Keratinocyte (primary cell): ENCODE data around the gene CACNB3. TPM values are rescaled to one million over a fixed set of nuclear protein-coding genes. Genes with fewer than 3 reads are reported as not detected.

Experiments used
- DNase-seq: peaks from one replicate; pipeline ENCODE4 v3.0.0-alpha.2; 2011; ENCODE audit warnings: low read depth, missing footprints, low spot score
- FAIRE-seq: peaks from 2 replicates; lab custom pipeline; 2011; peaks lifted over from hg19 to GRCh38; lab: Jason Lieb, UNC
- H2AFZ ChIP-seq: 2 replicates; pipeline ENCODE4 v1.6.0; 2012; ENCODE audit warnings: low read length, control low read depth, inconsistent platforms; ENCODE audit not compliant: control insufficient read depth
- H3K27ac ChIP-seq: 2 replicates; pipeline ENCODE4 v1.5.1; 2011; ENCODE audit warnings: low read length; ENCODE audit not compliant: control insufficient read depth, insufficient read depth
- H3K27me3 ChIP-seq: 3 replicates; pipeline ENCODE4 v1.6.0; 2011; ENCODE audit warnings: low read length; ENCODE audit not compliant: control insufficient read depth, insufficient read depth; ENCODE audit errors: extremely low read depth
- H3K36me3 ChIP-seq, 2 experiments: 2 replicates in 1 of 2; 3 replicates in 1 of 2; pipeline ENCODE4 v1.5.1; 2011; ENCODE audit warnings: low read length in 2 of 2, mild to moderate bottlenecking in 1 of 2; ENCODE audit not compliant: control insufficient read depth in 2 of 2, insufficient read depth in 2 of 2; ENCODE audit errors: extremely low read depth in 1 of 2
- H3K4me1 ChIP-seq: 3 replicates; pipeline ENCODE4 v1.5.1; 2011; ENCODE audit warnings: low read length; ENCODE audit not compliant: control insufficient read depth, insufficient read depth; ENCODE audit errors: extremely low read depth
- H3K4me2 ChIP-seq: 3 replicates; pipeline ENCODE4 v1.6.0; 2011; ENCODE audit warnings: low read depth, low read length; ENCODE audit not compliant: control insufficient read depth, insufficient read depth; ENCODE audit errors: extremely low read depth
- H3K4me3 ChIP-seq, 3 experiments: fragments of 200-600 bp in 1 of 3; sonication (generic) in 1 of 3; 2 replicates in 2 of 3; 3 replicates in 1 of 3; pipeline ENCODE4 v1.5.1; 2011 to 2016; ENCODE audit warnings: low read length in 3 of 3, mild to moderate bottlenecking in 3 of 3, control low read depth in 2 of 3, inconsistent platforms in 1 of 3, low read depth in 1 of 3, mixed read lengths in 1 of 3, mixed run types in 1 of 3, moderate library complexity in 1 of 3; ENCODE audit not compliant: control insufficient read depth in 2 of 3, insufficient read depth in 2 of 3; ENCODE audit errors: extremely low read depth in 1 of 3
- H3K79me2 ChIP-seq: 2 replicates; pipeline ENCODE4 v1.6.0; 2012; ENCODE audit warnings: low read length; ENCODE audit not compliant: control insufficient read depth, insufficient read depth
- H3K9ac ChIP-seq: 3 replicates; pipeline ENCODE4 v1.6.0; 2011; ENCODE audit warnings: low read length; ENCODE audit not compliant: control insufficient read depth, insufficient read depth; ENCODE audit errors: extremely low read depth
- H3K9me1 ChIP-seq: 3 replicates; pipeline ENCODE4 v1.6.0; 2011; ENCODE audit warnings: low read length; ENCODE audit not compliant: control insufficient read depth, insufficient read depth; ENCODE audit errors: extremely low read depth
- H3K9me3 ChIP-seq: 2 replicates; pipeline ENCODE4 v1.5.1; 2012; ENCODE audit warnings: low read depth, low read length; ENCODE audit not compliant: control insufficient read depth
- H4K20me1 ChIP-seq: 3 replicates; pipeline ENCODE4 v1.6.0; 2011; ENCODE audit warnings: low read length; ENCODE audit not compliant: control insufficient read depth, insufficient read depth; ENCODE audit errors: extremely low read depth
- EZH2 ChIP-seq: IDR thresholded peaks from one replicate; pipeline ENCODE4 v1.6.1; 2012; ENCODE audit warnings: inconsistent platforms, mild to moderate bottlenecking, low read length, moderate library complexity
- dilution Hi-C: fragments of 300-500 bp; cut with MboI; formaldehyde crosslinking; loops from one replicate; pipeline ENCODE4 v1.7.0; 2020; ENCODE audit warnings: low sequenced_read_pairs; ENCODE audit not compliant: extremely low pct_ligation_motif_present
- polyA plus RNA-seq, 5 experiments: library from polyadenylated mRNA; depleted of rRNA in 3 of 5; stranded (reverse) in 3 of 5; stranded (forward) in 1 of 5; unstranded in 1 of 5; fragments of >200 nt; gene quantifications; 1 replicate in 1 of 5; 2 replicates in 3 of 5; 3 replicates in 1 of 5; pipeline versions ENCODE4 v1.2.1 to v1.2.3, GENCODE V29; 2011 to 2012; ENCODE audit warnings: missing spikeins in 2 of 5, low read depth in 1 of 5, low replicate concordance in 1 of 5
- TF ChIP-seq, protein P1 (sequence below), 3 experiments: IDR thresholded peaks in 1 of 3; conservative IDR thresholded peaks in 1 of 3; optimal IDR thresholded peaks in 1 of 3; 2 replicates in 2 of 3; 3 replicates in 1 of 3; pipeline versions ENCODE3 to v1.5.1; 2011; ENCODE audit warnings: low read length in 3 of 3, mild to moderate bottlenecking in 3 of 3, moderate library complexity in 2 of 3, control low read depth in 1 of 3, inconsistent platforms in 1 of 3; ENCODE audit not compliant: insufficient read depth in 2 of 3; ENCODE audit errors: extremely low read depth in 1 of 3

Gene CACNB3
- polyA plus RNA-seq, 1 donor (not counting 4 experiments of a cell fraction or from before 2014, with no cell fraction given): 16.1 TPM

DNA sequence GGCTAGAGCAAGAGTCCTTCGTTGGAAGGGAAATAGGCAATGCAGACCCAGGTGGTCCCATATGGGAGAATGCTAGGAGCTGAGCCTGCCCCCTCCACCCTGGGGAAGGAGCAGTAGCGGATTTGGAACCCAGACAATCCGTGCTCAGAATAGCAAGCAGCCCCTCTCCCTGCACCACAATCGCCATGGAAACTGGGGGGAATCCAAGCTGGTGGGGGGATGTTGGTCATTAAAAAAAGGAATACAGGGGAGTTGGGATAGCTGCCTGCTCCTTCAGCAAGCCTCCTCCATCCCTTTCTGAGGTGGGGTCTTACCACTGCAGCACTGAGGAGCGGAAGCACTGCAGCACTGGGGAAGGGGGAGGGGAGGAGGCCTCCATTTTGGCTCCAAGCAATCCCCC, 44.5 kb downstream of the CACNB3 start:
- no peak for FAIRE-seq
- dilution Hi-C loops: no loop called here

DNA sequence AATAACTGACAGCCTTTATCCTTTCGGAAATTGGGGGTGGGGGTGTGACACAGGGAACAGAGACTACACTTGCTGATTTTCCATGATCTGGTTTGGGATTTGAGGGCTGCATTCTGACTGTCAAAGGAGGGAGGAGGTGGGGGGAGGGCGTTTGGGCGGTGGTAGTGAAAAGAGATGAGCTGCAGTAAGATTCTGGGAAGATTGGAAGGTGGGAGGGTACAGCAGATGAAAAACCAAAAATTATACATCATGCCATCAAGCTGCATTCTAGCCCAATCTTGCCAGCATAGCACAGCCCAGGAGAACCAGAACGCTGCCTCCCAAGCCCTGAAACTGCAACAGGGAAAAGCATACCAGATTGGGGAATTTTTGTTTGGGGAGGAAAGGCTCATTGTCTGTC, 45.0 kb downstream of the CACNB3 start:
- H3K79me2 ChIP-seq: no peaks in the 10 kb centered on the region
- FAIRE-seq (no peak), DNase-seq (no peak)
- H3K4me1 ChIP-seq: peaks cover 19% of the 10 kb centered on the region
- TF ChIP-seq, protein P1, sequence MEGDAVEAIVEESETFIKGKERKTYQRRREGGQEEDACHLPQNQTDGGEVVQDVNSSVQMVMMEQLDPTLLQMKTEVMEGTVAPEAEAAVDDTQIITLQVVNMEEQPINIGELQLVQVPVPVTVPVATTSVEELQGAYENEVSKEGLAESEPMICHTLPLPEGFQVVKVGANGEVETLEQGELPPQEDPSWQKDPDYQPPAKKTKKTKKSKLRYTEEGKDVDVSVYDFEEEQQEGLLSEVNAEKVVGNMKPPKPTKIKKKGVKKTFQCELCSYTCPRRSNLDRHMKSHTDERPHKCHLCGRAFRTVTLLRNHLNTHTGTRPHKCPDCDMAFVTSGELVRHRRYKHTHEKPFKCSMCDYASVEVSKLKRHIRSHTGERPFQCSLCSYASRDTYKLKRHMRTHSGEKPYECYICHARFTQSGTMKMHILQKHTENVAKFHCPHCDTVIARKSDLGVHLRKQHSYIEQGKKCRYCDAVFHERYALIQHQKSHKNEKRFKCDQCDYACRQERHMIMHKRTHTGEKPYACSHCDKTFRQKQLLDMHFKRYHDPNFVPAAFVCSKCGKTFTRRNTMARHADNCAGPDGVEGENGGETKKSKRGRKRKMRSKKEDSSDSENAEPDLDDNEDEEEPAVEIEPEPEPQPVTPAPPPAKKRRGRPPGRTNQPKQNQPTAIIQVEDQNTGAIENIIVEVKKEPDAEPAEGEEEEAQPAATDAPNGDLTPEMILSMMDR (optimal IDR thresholded peaks at IDR 0.05 in 1 of 3, IDR thresholded peaks at IDR 0.05 in 1 of 3, conservative IDR thresholded peaks at IDR 0.05 in 1 of 3; ENCODE audit: extremely low read depth in 1 of 3, insufficient read depth in 2 of 3, low read length in 3 of 3): no peak
- no peak for TF ChIP-seq EZH2
- H3K36me3 ChIP-seq: no peaks in the 10 kb centered on the region
- no peak overlapping the region for H2AFZ ChIP-seq
- no peak overlapping the region for H3K27ac ChIP-seq
- no peaks in the 10 kb centered on the region for H3K9me3 ChIP-seq
- H3K9me1 ChIP-seq: no peaks in the 10 kb centered on the region
- no peak overlapping the region for H3K9ac ChIP-seq
- dilution Hi-C loops: no loop called here
- H4K20me1 ChIP-seq: no peaks in the 10 kb centered on the region
- no peak overlapping the region for H3K4me2 ChIP-seq
- H3K4me3 ChIP-seq: no peak overlapping the region
- peaks cover 21% of the 10 kb centered on the region for H3K27me3 ChIP-seq

More for the DNA sequence above, 44.5 kb downstream of the CACNB3 start:
- H3K27me3 ChIP-seq: peaks cover 21% of the 10 kb centered on the region
- H3K4me3 ChIP-seq: no peak overlapping the region
- no peak for DNase-seq
- no peaks in the 10 kb centered on the region for H3K9me3 ChIP-seq
- TF ChIP-seq EZH2: no peak
- TF ChIP-seq, protein P1 (optimal IDR thresholded peaks at IDR 0.05 in 1 of 3, IDR thresholded peaks at IDR 0.05 in 1 of 3, conservative IDR thresholded peaks at IDR 0.05 in 1 of 3; ENCODE audit: extremely low read depth in 1 of 3, insufficient read depth in 2 of 3, low read length in 3 of 3): no peak
- H3K9ac ChIP-seq: no peak overlapping the region
- no peaks in the 10 kb centered on the region for H3K9me1 ChIP-seq
- no peak overlapping the region for H3K4me2 ChIP-seq
- H3K36me3 ChIP-seq: no peaks in the 10 kb centered on the region
- no peaks in the 10 kb centered on the region for H3K79me2 ChIP-seq
- H3K27ac ChIP-seq: no peak overlapping the region
- peaks cover 19% of the 10 kb centered on the region for H3K4me1 ChIP-seq
- no peaks in the 10 kb centered on the region for H4K20me1 ChIP-seq
- H2AFZ ChIP-seq: no peak overlapping the region
